HG03432 (cell line): ENCODE data around the gene XCL1.
A peak's percentile ranks its signal among the peaks of the same experiment; 100 is the strongest.

Source experiments
- ATAC-seq: cut with Tn5 transposase; IDR thresholded peaks from one replicate; pipeline ENCODE4 v1.9.1; 2021; ENCODE audit warnings: mild to moderate bottlenecking, moderate library complexity; ENCODE audit not compliant: unreplicated experiment

XCL1 gene

DNA sequence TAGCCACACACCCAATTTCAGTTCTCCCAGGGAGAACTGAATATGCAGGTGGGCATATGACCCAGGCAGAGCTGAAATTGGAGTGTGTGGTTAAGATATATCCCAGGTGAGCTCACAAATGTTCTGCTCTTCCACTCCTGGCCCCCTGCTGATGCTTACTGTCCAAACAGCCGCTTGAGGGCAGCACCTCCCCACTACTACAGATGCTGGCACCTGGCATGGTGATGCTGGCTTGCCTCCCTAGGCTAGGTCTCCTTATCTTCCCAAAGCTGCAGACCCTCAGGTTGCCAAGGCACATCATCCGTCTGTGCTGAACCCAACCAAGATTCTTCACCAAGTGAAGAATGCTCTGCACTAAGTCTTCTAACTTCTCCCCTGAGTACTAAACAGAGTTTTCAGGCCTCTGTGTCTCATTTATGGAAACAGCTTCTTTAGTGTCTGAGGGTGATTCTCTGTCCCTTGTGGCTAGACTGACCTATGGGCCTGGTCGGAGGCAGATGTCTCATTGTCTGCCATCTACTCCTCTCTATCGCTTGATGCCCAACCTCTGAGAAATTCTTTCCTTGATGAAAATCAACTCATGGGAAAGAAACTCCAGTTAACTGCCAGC is 27.2 kb downstream of the XCL1 start:
- ATAC-seq, result peak; percentile 69

- no peak for ATAC-seq
Observed at GRCh38 chr1:168605443-168605842, 29.0 kb downstream of the XCL1 start.

DNA sequence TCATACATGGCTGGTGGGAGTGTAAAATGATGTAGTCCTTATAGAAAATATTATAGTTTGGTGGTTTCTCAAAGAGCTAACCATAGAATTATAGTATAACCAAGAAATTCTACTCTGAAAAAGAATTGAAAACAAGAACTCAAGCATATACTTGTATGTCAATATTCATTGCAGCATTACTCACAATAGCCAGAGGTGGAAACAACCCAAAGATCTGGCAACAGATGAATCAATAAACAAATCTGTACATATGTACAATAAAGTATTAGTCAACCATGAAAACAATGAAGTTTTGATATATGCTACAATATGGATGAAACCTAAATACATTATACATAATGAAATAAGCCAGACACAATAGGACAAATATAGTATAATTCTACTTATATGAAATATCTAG is 29.7 kb downstream of the XCL1 start:
- no peak for ATAC-seq

DNA sequence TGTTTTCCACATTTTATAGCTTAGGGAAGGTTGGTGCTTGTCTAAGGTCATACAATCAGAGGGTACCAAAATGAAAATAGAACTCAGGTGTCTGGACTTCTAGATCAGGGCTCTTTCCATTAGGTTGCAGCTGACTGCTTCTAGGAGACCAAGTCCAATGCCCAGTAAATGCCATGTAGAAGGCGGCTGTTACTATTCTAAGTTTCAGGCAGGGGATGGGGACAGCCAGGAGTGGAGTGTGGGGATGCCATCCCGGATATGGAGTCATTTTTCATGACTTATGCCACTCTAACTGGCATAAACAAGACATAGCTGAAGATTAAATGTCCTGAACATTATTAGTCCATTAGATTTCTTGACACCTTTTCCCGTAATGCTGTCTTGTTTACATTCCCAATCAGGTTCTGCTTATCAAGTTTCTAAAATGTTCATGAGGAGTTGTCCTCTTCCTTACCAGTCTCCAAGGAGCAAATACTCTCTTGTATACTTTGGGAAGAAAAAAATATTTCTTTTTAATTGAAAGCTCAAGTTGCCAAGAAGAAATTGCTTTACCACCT is 31.5 kb downstream of the XCL1 start:
- no peak for ATAC-seq

DNA sequence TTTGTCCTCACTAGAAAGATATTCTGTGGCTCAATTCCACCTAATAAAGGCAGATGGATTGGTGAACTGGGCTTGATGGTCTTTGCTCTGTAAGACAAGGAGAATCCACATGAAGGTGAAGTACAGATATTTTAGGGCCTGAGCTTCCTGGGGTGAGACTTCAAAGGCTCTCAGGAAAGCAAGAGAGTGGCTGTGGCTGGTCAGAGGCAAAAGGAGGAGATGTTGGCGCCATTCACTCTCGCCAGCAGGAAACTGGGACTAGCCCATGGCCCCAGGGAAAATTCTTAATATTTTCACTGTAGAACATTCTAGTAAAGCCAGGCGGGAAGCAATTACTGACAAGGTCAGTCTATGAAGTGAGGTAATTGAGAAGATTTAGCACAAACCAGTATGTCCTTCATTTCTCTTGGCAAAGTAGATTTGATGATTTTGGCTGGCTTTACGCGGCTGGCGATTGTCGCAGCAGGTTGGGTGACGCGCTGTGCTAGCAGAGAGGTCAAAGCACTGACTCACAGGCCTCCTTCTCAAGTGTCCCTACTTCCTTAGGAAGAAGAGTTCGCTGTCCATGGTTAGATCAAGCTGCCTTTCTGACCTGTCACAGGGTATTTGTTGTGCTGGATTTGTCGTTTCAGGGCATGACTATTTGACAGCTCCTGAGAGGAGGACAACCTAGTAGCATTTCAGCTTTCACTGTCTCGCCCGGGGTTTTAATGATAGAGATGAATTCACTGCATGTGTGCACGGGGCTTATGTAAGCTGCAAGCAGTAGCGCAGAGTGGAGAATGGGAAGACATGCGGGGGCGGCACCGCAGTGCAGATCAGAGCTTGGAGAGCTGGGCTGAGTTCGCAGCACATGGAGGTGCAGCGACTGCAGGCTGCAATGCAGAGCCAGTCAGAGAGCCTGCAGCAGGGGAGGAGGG is 32.7 kb downstream of the XCL1 start:
- ATAC-seq, result no peak

GRCh38 chr1:168609741-168610510 is 33.5 kb downstream of the XCL1 start:
- no peak for ATAC-seq

DNA sequence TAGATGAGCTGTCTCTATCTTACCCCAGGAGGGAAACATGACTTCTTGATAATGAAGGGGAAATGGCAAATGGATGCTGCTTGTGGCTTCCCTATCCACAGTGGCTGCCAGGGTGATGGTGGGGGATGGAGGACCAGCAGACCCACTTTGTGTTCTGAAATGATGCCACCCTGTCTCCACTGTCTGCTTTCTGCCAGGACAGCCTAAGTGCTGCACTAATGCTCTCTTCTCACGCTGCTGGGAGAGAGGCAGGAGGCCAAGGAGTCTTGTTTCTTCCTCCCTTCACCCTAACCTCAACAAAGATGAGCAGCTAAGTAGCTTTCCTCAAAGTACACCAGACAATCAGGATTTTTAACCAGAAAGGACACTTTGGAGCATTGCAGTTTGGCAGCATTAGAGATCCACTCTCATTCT is 36.6 kb downstream of the XCL1 start:
- no peak for ATAC-seq

GRCh38 chr1:168613691-168614231 is 37.4 kb downstream of the XCL1 start:
- ATAC-seq, result no peak

DNA sequence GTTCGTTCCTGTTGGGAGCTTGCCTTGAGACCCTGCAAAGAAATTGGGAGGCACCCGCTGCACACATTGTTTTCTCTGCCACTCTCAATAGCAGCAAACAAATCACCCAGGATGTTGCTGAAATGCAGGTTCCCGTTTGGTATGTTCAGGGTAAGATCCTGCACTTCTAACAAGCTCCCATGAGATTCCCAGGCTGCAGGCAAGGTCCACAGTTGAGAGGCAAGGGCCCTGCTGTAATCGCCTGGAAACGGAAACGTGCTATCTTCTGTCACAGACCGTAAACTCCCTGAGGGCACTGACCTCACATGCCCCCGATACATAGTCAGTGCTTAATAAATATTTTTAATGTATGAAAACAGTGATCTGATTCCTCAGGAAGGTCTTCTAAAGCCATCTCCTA is 37.8 kb downstream of the XCL1 start:
- ATAC-seq, result no peak

GRCh38 chr1:168615965-168616364 is 39.6 kb downstream of the XCL1 start:
- ATAC-seq, result no peak

GRCh38 chr1:168617974-168618750 is 41.8 kb downstream of the XCL1 start:
- no peak for ATAC-seq

DNA sequence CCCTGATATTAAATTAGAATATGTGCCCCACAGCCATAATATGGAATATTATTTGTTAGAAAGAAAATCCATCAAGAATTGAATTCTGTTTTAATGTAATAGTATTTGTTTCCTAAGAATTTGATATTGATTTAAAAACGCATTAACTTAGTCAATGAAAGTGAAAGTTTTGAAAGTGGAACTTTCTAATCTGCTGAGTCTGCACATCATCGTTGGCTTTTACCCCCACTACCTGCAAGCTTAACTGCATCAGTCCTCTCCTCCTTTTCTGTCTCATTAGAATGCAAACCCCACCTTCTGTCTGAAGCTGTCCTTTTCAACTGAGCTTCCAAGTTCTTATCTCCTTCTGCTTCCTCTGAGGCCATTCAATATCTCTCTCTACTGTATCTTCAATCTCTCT is 42.5 kb downstream of the XCL1 start:
- ATAC-seq, result no peak

- ATAC-seq, result no peak
Observed at GRCh38 chr1:168621356-168621755, 45.0 kb downstream of the XCL1 start.

DNA sequence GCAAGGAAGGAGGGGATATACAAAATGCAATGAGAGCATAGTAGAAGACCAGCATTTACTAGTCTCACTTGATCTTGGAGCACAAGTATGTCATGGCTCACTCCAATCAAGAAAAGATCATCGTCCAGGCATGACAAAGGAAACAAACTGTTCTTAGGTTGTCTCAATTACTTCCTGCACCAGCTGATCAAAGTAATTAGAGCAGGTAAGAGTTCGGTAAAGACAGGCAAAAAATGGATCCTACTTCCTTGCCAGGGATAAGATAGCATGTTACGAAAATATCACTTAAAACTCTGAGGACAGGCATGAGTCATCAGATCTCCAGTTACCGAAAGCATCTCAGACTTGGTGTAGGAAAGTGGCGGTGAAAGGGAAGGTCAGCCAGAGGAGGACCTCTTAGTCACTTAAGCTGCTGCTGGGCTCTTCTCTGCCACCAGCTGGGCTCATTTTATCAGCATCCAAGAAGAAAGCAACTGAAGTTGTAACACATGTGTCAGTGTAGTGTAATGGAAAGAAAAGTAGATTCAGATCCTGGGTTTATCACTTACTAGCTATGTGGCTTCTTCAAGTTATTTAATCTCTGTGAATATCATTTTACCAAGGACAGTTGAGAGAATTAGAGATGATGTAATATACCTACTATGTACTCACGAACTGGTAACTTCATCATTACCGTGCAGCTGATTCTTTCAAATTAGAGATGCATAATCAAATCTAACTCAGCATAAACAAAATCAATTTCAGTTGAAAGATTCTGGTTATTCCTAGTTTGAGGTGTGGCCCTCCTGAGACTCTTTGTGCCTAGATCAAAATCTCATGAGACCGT is 46.8 kb downstream of the XCL1 start:
- no peak for ATAC-seq

GRCh38 chr1:168623831-168624230 is 47.4 kb downstream of the XCL1 start:
- no peak for ATAC-seq

DNA sequence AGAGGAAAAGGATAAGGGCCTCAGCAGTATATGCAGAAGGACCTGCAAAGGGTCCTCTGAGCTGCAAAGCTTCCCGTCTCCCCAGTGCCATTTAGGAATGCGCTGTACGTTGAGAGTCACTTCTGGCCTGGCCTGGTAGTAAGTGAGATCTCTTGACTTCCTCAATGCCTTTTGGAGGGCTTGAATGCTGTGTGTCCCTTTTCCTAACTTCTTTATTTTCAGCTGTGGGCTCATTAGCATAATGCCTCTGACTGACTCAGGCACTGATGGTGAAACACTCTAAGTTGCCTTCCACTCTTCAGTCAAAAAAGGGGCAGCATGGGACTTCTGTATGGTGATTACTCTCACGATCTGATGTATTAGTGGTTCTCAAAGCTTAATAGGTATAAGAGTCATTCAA is 49.9 kb downstream of the XCL1 start:
- ATAC-seq, result no peak

DNA sequence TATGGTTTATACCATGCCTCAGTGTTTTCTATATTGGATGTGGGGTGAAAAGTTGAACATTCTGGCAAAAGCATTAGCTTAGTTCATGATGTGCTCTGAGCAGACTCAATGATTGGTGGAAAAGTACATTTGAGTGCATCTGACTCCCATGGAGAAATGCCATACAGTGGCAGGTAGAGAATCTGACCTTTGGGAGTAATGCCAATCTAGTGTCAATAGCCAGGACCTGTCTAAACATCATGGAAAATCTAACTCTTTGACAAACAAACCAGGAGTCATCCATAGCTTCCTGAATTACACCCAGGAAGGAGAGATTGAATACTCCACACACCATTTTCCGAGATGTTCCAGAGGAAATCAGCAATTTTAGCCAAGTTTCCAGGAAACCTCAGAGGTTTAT is 51.0 kb downstream of the XCL1 start:
- no peak for ATAC-seq

DNA sequence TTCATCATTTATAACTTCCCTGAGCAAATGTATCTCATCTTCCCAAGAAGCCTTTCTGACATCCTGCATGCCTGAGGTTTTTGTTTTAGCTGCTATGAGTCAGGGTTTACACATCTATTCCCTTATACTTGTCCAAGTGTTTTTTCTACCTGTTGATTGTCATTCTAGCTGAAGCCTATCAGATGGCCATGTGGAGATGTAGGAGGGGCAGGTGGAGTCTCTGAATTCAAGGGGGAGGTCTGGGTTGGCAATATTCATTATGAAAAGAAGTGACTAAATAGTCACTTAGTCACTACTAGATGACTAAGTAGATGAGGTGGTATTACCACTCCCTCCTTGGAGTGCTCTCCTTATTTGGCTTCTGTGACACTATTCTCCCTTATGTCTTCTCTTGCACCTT is 52.4 kb downstream of the XCL1 start:
- ATAC-seq, result no peak

GRCh38 chr1:168629466-168629865 is 53.1 kb downstream of the XCL1 start:
- ATAC-seq, result no peak
